Esophagus squamous epithelium (tissue), 5 donors: ENCODE measurements around the gene TBX5. TPM values are rescaled to one million over a fixed set of nuclear protein-coding genes. Genes with fewer than 3 reads are reported as not detected.

Source experiments
- DNase-seq: peaks from one replicate; lab custom pipeline; 2025; lab: John Stamatoyannopoulos, UW
- H3K27ac ChIP-seq, 4 donors: fragments of 200-600 bp; sonication (generic); one replicate each; pipeline ENCODE4 v1.5.1; 2016 to 2019; ENCODE audit warnings: mild to moderate bottlenecking in 1 of 4
- H3K27me3 ChIP-seq, 4 donors: fragments of 200-600 bp; sonication (generic); 1 replicate in 3 of 4; 2 replicates in 1 of 4; pipeline versions ENCODE4 v1.5.1 to v1.6.0; 2017 to 2021; ENCODE audit warnings: antibody characterized with exemption in 1 of 4
- H3K36me3 ChIP-seq, 3 donors: fragments of 200-600 bp; sonication (generic); one replicate each; pipeline ENCODE4 v1.5.1; 2016 to 2019
- H3K4me1 ChIP-seq, 3 donors: fragments of 200-600 bp; sonication (generic); one replicate each; pipeline ENCODE4 v1.5.1; 2017 to 2019
- H3K4me3 ChIP-seq, 4 donors: fragments of 200-600 bp; sonication (generic); 1 replicate in 3 of 4; 2 replicates in 1 of 4; pipeline ENCODE4 v1.5.1; 2016 to 2019; ENCODE audit warnings: mild to moderate bottlenecking in 2 of 4, moderate library complexity in 1 of 4
- H3K9me3 ChIP-seq, 3 donors: fragments of 200-600 bp; sonication (generic); one replicate each; pipeline ENCODE4 v1.5.1; 2016 to 2019
- POLR2A ChIP-seq, 4 donors: fragments of 450-650 bp; IDR thresholded peaks; one replicate each; pipeline ENCODE4 v1.6.1; 2017; ENCODE audit warnings: antibody characterized with exemption in 4 of 4, mild to moderate bottlenecking in 4 of 4, moderate library complexity in 3 of 4
- WGBS, 2 donors: methylation state at CpG; one replicate each; pipeline ENCODE4 v1.1.5; 2018; 5-methylcytosine and 5-hydroxymethylcytosine counted together
- intact Hi-C: fragments of 100-400 bp; cut with DNase I; formaldehyde crosslinking; loops from one replicate; pipeline ENCODE4 v1.15.0; 2022
- total RNA-seq, 4 donors: library from RNA; depleted of rRNA; stranded (reverse); fragments of >200 nt; gene quantifications; one replicate each; pipeline ENCODE4 v1.1.0, GENCODE V29; 2016
- TF ChIP-seq, protein P1 (sequence below), 6 experiments: fragments of 450-650 bp in 4 of 6; fragments of 200-600 bp in 2 of 6; sonication (generic) in 2 of 6; IDR thresholded peaks; one replicate each; pipeline ENCODE4 v1.5.1; 2016 to 2019; ENCODE audit warnings: antibody characterized with exemption in 6 of 6, mild to moderate bottlenecking in 4 of 6, moderate library complexity in 4 of 6
- donor health status: DM: yes; HTN: yes; CAD: no.

Gene TBX5
- total RNA-seq, 4 donors from 2014 or later, result 0.38 to 2.9 (median 1.5) TPM

DNA sequence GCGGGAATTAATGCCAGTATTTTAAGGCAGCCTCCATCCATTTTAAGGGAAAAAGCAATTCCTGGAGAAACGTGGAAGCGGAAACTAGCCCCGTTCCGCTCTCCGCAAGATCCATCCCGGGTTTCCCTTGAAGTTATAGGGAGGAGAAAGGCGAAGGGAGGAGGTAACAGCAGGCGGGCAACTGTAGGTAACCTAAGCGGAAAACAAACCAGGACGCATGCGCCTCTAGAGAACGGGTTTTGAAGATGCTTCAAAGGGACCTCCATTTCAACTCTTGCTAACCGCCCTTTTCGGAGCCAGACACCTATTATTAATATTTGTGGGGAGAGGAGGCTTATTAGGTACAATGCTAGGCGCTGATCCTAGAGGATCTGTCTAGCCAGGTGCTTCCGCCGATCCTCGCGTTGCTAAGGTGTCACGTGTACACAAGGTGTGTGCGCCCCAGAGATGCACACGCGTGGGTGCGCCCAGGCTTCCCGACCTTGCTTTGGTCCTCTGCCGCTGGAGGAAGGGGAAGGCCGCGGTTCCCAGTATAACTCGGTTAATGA, 6.2 kb downstream of the TBX5 start:
- TF ChIP-seq POLR2A (IDR thresholded peaks at IDR 0.05), result no peak
- TF ChIP-seq, protein P1, sequence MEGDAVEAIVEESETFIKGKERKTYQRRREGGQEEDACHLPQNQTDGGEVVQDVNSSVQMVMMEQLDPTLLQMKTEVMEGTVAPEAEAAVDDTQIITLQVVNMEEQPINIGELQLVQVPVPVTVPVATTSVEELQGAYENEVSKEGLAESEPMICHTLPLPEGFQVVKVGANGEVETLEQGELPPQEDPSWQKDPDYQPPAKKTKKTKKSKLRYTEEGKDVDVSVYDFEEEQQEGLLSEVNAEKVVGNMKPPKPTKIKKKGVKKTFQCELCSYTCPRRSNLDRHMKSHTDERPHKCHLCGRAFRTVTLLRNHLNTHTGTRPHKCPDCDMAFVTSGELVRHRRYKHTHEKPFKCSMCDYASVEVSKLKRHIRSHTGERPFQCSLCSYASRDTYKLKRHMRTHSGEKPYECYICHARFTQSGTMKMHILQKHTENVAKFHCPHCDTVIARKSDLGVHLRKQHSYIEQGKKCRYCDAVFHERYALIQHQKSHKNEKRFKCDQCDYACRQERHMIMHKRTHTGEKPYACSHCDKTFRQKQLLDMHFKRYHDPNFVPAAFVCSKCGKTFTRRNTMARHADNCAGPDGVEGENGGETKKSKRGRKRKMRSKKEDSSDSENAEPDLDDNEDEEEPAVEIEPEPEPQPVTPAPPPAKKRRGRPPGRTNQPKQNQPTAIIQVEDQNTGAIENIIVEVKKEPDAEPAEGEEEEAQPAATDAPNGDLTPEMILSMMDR (IDR thresholded peaks at IDR 0.05), result no peak
- DNase-seq, result no peak
- Histone ChIP-seq H3K9me3 (no peaks in the 10 kb centered on the region), H3K27ac (peak overlapping the region; percentile 56 to 89 (median 78)), H3K4me1 (peaks cover 0 to 37% (median 3%) of the 10 kb centered on the region in 3 donors), H3K36me3 (no peaks in the 10 kb centered on the region), H3K4me3 (peak overlapping the region in 2 of 4 donors; percentile 22), H3K27me3 (peaks cover 0 to 100% (median 30%) of the 10 kb centered on the region in 4 donors)
- WGBS, 2 donors, result 23 to 26% methylated on average over 17 to 29 of the region's 30 CpGs
- intact Hi-C loops, result no loop called here

DNA sequence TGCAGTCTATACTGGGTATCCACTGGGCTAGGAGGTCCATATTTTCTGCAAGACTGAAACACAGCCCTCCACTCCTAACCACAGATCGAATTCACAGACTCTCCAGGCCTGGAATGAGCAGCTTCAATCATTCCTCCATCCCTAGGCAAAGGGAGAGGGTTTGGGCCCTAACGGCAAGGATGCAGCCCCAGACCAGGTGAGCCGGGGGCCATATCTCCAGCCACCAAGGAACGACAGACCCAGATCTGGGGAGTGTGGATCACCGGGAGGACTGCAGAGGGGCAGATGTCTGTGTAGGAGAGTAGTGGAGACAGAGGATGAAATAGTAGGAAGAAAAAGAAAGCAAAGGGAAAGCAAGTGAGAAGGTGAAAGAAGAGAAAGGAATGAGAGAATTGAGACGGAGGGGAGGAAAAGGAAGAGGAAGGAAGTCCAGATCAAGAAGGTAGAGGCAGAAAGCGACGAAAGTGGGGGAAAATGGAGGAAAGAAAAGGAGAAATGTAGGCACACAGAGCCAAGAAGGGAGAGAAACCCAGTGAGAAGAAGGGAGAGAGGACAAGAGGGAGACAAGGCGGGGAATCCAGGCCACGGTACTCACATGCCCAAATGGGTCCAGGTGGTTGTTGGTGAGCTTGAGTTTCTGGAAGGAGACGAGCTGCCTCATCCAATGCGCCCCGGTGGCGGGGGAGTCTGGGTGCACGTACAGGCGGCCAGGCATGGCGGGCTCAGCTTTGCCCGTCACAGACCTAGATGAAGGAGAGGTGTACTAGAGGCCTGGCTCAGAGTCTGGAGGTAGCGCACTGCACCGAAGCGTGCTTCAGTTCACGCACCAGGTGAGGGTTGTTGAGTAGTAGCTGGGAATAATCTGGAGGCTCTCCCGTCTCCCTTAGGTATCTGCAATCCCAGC, 7.7 kb downstream of the TBX5 start:
- Histone ChIP-seq H3K27me3 (peaks cover 0 to 100% (median 21%) of the 10 kb centered on the region in 4 donors), H3K27ac (no peak overlapping the region), H3K9me3 (no peaks in the 10 kb centered on the region), H3K4me1 (peaks cover 0 to 37% (median 3%) of the 10 kb centered on the region in 3 donors), H3K36me3 (no peaks in the 10 kb centered on the region), H3K4me3 (no peak overlapping the region)
- TF ChIP-seq POLR2A (IDR thresholded peaks at IDR 0.05), result no peak
- TF ChIP-seq, protein P1 (IDR thresholded peaks at IDR 0.05), result no peak
- no peak for DNase-seq
- intact Hi-C loops, result no loop called here
- WGBS, 2 donors, result 24 to 35% methylated on average over 19 to 22 of the region's 23 CpGs

DNA sequence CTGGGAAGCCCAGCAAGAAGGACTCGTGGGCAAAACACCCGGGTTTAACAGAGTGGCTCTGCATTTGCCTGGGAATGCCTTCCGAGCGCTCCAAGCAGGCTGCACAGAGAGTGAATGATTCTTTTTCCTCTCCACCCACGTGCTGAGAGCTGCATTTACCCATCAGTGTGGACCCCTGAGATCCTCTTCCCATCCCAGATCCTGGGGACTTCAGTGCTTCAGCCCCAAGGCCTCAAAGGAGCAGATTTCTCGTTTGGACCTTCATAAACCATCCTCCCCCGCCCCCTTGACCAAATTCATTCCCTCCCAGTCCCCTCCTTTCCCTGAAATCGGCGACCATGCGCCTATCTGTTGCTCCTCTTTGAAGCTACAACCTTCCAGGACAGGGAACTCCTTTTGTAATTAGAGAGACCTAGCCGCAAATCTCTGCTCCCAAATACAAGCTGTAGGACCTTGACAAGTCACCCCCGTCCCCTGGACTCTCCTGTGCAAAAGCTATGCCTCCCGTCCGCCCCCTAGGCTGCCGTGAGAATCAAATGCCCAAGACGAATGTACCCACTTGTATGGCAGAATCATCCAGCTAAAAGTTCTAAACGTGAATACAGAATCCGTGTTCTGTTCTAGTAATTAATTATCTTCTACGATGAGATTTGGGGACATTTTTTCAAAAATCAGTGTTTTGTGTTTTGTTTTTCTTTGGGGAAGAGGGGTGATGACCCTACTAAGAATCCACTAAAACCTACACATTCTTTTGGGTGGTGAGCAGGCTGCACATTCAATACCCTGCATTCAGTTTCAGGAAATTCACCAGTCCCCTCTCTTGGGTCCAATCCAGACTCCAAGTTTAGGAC, 8.8 kb downstream of the TBX5 start:
- intact Hi-C loops, result no loop called here
- 27 to 29% methylated on average over 15 to 18 of the region's 19 CpGs for WGBS, 2 donors
- no peak for DNase-seq
- Histone ChIP-seq H3K36me3 (no peaks in the 10 kb centered on the region), H3K4me3 (no peak overlapping the region), H3K27me3 (peaks cover 0 to 100% (median 19%) of the 10 kb centered on the region in 4 donors), H3K4me1 (peaks cover 0 to 38% (median 3%) of the 10 kb centered on the region in 3 donors), H3K9me3 (no peaks in the 10 kb centered on the region), H3K27ac (peak overlapping the region in 1 of 4 donors; percentile 48)
- no peak for TF ChIP-seq POLR2A (IDR thresholded peaks at IDR 0.05)
- TF ChIP-seq, protein P1 (IDR thresholded peaks at IDR 0.05), result no peak

DNA sequence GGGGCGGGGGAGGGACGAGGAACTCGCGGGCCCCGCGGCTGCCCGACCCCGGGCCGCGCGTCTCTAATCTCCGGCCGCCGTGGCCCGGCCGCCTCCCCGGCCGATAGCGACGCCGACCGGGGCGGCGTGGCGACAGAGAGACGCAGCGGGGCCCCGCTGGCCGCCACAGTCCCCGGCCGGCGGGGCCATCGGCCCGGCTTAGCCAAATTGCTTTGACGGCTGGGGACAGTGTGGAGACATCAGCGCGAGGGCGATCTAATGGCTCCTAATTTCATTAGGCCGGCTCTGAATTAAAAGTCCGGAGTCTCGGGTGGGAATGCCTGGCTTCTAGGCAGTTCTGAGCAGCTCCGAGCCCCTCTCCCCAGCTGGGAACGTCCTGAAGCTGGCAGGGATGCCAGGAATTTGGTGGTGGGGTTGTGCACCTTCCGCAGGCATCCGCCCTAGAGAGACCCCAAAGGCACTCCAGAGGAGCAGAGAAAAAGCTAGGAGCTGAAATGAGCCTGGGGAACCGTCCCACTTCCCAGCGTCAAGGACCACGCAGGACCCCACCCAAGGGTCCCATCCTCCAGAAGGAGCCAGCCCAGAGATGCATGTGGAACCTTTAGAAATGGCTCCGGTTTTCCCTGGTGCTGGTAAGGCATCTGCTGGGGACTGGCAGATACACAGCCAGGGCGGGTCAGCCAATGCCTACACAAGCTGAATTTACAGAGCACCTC, 9.6 kb downstream of the TBX5 start:
- Histone ChIP-seq H3K27me3 (peaks cover 0 to 100% (median 19%) of the 10 kb centered on the region in 4 donors), H3K4me1 (peaks cover 0 to 34% (median 3%) of the 10 kb centered on the region in 3 donors), H3K9me3 (no peaks in the 10 kb centered on the region), H3K27ac (peak overlapping the region in 2 of 4 donors; percentile 48), H3K4me3 (peak overlapping the region in 2 of 4 donors; percentile 9 to 38), H3K36me3 (no peaks in the 10 kb centered on the region)
- intact Hi-C loops, result no loop called here
- 50% methylated on average over 1 of the region's 50 CpGs; no CpG with 5 or more reads in 1 of the 2 donors for whole genome bisulfite sequencing, 2 donors
- TF ChIP-seq, protein P1 (IDR thresholded peaks at IDR 0.05), result no peak
- no peak for TF ChIP-seq POLR2A (IDR thresholded peaks at IDR 0.05)
- no peak for DNase-seq
